HCT116 (cell line): Measurements from ENCODE around the gene PLCG2.

Experiments used
- CEBPB ChIP-seq: IDR thresholded peaks from 2 replicates; pipeline ENCODE4 v1.6.1; 2012; ENCODE audit warnings: low read depth
- EZH2phosphoT487 ChIP-seq: fragments of 200-600 bp; IDR thresholded peaks from 2 replicates; pipeline ENCODE4 v1.6.1; 2018; ENCODE audit warnings: antibody characterized with exemption, borderline replicate concordance
- FOSL1 ChIP-seq: IDR thresholded peaks from 2 replicates; pipeline ENCODE4 v1.6.1; 2012; ENCODE audit warnings: low read depth
- MAX ChIP-seq: IDR thresholded peaks from 2 replicates; pipeline ENCODE4 v1.6.1; 2012
- POLR2A ChIP-seq: IDR thresholded peaks from 2 replicates; pipeline ENCODE4 v1.7.0; 2011; ENCODE audit warnings: borderline replicate concordance; ENCODE audit not compliant: insufficient read depth, insufficient read length; ENCODE audit errors: extremely low read depth
- POLR2AphosphoS5 ChIP-seq: IDR thresholded peaks from 2 replicates; pipeline ENCODE4 v1.6.1; 2011; ENCODE audit warnings: mild to moderate bottlenecking, low read depth, low read length, moderate library complexity
- RAD21 ChIP-seq: IDR thresholded peaks from 2 replicates; pipeline ENCODE4 v1.6.1; 2012; ENCODE audit warnings: low read depth, mild to moderate bottlenecking
- REST ChIP-seq: IDR thresholded peaks from 2 replicates; pipeline ENCODE4 v1.6.1; 2012; ENCODE audit warnings: low read depth
- SRF ChIP-seq: IDR thresholded peaks from 2 replicates; pipeline ENCODE4 v1.6.1; 2012; ENCODE audit warnings: low read depth
- TCF7L2 ChIP-seq: IDR thresholded peaks from 2 replicates; pipeline ENCODE4 v1.7.0; 2011; ENCODE audit warnings: borderline replicate concordance, inconsistent platforms; ENCODE audit not compliant: insufficient read depth, insufficient read length; ENCODE audit errors: extremely low read depth
- ZNF274 ChIP-seq: fragments of 200-500 bp; sonication (Bioruptor generic); IDR thresholded peaks from 2 replicates; pipeline ENCODE4 v1.6.1; 2014; ENCODE audit warnings: mild to moderate bottlenecking, low read depth, low read length, inconsistent platforms
- TF ChIP-seq, protein P1 (sequence below), 3 experiments: fragments of 200-600 bp in 1 of 3; sonication (generic) in 1 of 3; IDR thresholded peaks in 2 of 3; conservative IDR thresholded peaks in 1 of 3; 2 replicates each; pipeline ENCODE4 v1.5.1; 2012 to 2017; ENCODE audit warnings: low read depth in 2 of 3, low read length in 2 of 3, antibody characterized with exemption in 1 of 3, borderline replicate concordance in 1 of 3, control low read depth in 1 of 3, mild to moderate bottlenecking in 1 of 3, mixed read lengths in 1 of 3, mixed run types in 1 of 3, moderate library complexity in 1 of 3; ENCODE audit not compliant: insufficient read depth in 1 of 3
- TF ChIP-seq, protein P2 (sequence below): IDR thresholded peaks from 2 replicates; pipeline ENCODE4 v1.6.1; 2011; ENCODE audit warnings: mild to moderate bottlenecking, low read length, moderate library complexity; ENCODE audit not compliant: insufficient replicate concordance; ENCODE audit errors: extremely low read depth

DNA sequence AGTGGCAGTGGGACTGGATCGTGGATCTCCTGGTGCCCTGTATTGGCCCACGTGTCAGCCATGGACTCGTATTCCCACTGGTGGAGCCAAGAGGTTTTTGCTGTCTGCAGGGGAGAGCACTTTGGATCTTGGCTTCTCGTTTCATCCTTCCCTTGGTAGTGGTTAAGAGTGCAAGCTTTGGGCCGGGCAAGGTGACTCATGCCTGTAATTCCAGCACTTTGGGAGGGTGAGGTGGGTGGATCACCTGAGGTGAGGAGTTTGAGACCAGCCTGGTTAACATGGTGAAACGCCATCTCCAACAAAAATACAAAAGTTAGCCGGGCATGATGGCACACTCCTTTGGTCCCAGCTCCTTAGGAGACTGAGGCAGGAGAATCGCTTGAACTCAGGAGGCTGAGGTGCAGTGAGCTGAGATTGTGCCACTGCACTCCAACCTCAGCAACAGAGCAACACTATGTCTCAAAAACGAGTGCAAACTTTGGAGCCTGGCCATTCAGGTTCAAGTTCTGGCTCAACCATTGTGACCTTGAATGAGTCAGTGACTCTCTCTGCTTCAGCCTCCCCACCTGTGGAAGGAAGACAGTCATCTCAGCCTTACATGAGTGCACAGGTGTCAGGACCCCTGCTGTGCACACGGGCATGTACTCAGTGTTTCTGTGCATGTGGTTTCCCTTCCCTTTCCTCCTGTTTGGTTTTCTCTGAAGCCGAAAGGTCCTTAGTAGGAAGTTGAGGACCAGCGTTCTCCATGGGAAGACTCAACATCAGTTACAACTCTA is 57.4 kb downstream of the PLCG2 start:
- TF ChIP-seq, protein P1, sequence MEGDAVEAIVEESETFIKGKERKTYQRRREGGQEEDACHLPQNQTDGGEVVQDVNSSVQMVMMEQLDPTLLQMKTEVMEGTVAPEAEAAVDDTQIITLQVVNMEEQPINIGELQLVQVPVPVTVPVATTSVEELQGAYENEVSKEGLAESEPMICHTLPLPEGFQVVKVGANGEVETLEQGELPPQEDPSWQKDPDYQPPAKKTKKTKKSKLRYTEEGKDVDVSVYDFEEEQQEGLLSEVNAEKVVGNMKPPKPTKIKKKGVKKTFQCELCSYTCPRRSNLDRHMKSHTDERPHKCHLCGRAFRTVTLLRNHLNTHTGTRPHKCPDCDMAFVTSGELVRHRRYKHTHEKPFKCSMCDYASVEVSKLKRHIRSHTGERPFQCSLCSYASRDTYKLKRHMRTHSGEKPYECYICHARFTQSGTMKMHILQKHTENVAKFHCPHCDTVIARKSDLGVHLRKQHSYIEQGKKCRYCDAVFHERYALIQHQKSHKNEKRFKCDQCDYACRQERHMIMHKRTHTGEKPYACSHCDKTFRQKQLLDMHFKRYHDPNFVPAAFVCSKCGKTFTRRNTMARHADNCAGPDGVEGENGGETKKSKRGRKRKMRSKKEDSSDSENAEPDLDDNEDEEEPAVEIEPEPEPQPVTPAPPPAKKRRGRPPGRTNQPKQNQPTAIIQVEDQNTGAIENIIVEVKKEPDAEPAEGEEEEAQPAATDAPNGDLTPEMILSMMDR (IDR thresholded peaks at IDR 0.05 in 2 of 3, conservative IDR thresholded peaks at IDR 0.05 in 1 of 3; ENCODE audit: borderline replicate concordance in 1 of 3, insufficient read depth in 1 of 3, low read depth in 2 of 3, low read length in 2 of 3): no peak
- TF ChIP-seq ZNF274 (no peak), POLR2A (no peak), SRF (no peak), RAD21 (no peak), CEBPB (peak; percentile 44), EZH2phosphoT487 (no peak), FOSL1 (peak; percentile 54), MAX (no peak), REST (no peak), POLR2AphosphoS5 (peak; percentile 35; the same call in 1 of the 2 replicates), TCF7L2 (no peak)
- TF ChIP-seq, protein P2, sequence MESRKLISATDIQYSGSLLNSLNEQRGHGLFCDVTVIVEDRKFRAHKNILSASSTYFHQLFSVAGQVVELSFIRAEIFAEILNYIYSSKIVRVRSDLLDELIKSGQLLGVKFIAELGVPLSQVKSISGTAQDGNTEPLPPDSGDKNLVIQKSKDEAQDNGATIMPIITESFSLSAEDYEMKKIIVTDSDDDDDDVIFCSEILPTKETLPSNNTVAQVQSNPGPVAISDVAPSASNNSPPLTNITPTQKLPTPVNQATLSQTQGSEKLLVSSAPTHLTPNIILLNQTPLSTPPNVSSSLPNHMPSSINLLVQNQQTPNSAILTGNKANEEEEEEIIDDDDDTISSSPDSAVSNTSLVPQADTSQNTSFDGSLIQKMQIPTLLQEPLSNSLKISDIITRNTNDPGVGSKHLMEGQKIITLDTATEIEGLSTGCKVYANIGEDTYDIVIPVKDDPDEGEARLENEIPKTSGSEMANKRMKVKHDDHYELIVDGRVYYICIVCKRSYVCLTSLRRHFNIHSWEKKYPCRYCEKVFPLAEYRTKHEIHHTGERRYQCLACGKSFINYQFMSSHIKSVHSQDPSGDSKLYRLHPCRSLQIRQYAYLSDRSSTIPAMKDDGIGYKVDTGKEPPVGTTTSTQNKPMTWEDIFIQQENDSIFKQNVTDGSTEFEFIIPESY: no peak
